ENCODE results near the gene GMCL2.
"Not testable (repeated sequence)": the region's sequence is repeated elsewhere in the genome, so short reads cannot be mapped to it uniquely, and the experiment has no call there.

The GMCL2 gene

DNA sequence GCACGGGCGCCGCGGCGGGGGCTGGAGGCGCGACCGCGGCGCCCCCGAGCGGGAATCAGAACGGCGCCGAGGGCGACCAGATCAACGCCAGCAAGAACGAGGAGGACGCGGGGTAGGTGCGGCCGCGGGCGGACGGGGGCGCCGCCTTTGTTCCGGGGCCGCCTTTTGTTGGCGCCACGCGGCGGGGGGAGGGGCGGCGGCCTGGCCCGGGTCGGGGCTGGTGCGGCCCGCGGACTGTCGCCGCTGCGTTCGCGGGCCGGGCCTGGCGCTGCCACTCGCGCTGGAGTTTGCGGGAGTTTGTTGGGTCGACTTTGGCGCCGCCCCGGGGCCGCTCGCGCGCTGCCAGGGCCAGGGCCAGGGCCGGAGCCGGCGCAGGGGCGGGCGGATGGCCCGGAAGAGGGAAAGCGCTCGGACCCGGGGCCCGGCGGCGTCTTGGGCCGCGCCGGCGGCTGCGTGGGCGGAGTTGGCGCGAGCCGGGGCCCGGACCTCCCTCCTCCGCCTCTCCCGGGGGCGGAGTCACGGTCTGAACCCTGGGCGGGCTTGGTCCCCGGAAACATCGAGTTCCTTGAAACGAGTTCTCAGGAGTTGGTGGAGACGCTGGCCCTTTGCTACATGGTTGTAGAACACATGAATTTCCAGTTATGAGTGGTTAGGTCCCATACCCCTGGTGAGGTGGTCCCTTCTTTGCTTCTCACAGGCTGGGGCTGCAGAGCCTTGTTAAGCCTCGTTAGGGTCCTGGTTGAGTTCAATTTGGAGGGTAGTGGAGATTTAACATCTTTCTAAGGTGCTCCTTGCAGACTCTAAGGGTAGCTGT, 18.0 kb upstream of the GMCL2 start:
- DNase-seq: peak; percentile 32

DNA sequence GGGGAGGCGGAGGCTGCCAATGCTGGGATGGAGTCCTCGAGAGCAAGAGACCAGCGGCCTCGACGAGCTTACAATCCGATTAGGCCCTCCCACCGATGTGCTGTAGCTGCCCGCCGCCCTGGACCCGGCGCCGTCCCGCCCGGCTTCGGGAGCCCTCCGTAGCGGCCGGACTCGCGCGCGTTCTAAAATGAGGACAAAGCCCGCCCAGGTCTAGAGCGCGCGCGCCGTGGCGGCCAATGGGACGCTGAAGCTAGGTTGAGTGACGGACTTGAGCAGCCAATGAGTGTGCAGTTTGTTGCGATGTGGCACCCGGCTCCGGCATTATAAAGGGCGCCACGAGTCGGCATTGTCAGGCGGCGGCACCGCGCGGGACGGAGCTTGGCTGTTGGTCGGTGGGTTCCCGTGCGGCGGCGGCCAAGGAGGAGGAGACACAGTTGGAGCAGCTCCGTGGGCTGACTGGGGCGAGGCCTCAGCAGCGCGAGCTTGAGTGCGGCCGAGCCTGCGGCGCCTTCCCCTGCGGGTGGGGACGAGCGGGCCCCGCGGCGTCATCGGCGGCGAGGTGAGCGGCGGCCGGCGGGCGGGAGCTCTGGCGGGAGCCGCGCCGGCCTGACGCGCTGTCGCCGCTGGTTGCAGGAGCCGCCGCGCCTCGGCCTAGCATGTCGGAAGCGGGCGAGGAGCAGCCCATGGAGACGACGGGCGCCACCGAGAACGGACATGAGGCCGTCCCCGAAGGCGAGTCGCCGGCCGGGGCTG, 17.2 kb upstream of the GMCL2 start, which contains the start of gene HNRNPAB:
Gene HNRNPAB, plus strand, starts transcription at position 352 of the 753 bp plus-strand sequence. Its CDS starts 305 bp downstream, at position 657.
- DNase-seq: peak; percentile 92

DNA sequence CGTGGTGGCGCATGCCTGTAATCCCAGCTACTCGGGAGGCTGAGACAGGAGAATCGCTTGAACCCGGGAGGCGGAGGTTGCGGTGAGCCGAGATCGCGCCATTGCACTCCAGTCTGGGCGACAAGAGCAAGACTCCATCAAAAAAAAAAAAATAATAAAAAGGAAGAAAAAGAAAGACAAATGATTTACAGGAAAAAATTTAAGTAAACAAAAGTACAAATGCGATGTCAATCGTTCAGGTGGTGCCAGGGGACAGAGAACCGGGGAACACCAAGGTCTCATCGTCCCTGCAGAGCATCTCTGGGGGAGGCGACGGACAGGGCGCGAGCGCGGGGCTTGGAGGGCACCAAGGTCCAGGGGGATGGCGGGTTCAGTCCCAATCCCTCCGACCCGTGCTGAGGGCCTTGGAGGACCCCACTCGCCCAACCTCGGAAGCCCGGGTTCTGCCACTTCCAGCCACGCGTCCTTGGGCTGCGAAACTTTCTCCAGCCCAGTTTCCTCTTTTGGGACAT, 16.6 kb upstream of the GMCL2 start:
- no peak for DNase-seq

DNA sequence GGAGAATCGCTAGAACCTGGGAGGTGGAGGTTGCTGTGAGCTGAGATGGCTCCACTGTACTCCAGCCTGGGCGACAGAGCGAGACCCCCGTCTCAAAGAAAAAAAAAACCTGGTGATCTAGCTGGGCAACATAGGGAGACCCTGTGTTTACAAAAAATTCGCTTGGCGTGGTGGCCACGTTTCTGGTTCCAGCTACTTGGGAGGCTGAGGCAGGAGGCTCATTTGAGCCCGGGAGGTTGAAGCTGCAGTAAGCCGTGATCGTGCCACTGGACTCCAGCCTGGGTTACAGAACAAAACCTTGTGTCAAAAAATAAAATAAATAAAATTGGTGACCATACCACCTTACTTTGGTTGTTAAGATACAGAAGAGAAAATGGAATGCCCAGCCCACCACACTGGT, 15.4 kb upstream of the GMCL2 start:
- no peak for DNase-seq

DNA sequence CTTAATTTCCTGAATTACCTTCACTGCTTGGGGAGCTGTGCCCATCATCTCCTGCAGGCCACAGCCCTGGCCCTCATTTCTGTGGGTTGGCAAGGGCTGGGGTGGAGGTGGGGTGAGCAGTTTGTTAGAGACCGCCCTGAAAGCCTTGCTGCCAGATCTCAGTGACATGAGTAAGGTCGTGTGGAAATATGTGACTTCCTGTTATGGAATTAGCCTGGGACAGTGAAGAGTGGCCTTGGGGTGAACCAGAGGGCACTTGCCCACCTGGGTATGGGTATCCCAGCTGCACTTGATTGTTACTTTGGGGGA, 14.7 kb upstream of the GMCL2 start:
- no peak for DNase-seq

DNA sequence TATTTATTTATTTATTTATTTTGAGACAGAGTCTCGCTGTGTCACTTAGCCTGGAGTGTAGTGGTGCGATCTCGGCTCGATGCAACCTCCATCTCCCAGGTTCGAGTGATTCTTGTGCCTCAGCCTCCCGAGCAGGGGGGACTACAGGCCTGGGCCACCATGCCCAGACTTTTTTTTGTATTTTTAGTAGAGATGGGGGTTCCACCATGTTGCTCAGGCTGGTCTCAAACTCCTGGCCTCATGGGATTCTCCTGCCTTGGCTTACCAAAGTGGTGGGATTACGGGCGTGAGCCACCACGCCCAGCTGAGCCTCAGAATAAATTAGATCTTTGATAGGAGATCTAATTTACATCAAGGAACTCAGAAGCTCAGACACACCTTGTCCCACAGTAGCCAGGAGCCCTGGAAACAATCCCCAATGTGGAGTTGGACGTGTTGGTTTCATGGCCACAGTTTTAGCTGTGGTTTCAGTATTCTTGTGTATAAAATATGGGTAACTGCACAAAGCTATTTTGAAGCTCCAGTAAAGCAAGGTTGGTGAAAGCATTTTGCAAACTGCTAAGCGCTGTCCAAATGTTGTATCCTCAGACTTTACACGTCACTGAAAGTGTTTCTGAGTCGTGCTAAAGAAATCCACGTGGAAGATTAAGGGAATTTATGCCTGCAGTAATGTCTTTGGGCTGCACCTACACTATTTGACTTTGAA, 14.2 kb upstream of the GMCL2 start:
- DNase-seq: no peak

DNA sequence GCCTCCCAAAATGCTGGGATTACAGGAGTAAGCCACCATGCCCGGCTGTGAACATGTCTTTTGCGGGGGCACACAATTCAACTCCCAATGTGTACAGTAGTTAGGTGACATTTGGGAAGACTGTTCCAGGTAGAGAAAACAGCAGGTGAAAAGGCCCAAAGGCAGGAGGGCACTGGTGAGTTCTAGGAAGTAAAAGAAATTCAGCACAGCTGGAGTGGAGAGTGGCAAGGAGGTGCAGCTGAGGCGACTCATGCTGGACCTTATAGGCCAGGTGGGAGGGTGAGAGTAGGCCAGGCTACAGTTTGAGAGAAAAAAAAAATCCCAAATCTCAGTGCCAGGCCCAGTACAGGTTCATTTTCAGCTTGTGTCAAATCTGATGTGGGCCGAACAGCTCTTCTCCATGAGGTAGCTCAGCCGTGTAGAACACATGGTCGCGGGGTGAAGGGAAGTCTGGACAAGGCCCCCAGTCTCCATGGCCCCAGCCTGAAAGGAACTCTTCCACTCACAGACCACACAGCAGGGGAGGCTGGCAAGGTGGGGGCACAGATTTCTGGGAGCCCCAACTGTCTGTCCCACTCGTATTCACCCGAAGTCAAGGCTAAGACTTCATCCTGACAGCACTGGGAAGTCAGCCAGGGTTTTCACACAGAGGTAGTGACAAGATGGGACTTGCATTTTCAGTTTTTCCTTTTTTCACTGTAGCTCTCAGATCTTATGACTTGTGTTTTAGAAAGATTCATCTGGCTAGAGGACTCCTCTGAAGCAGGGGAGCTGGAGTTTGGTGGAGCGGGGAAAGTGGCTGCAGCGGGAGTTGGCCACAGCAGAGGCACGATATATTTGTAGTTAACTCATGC, 12.6 kb upstream of the GMCL2 start:
- DNase-seq: no peak

DNA sequence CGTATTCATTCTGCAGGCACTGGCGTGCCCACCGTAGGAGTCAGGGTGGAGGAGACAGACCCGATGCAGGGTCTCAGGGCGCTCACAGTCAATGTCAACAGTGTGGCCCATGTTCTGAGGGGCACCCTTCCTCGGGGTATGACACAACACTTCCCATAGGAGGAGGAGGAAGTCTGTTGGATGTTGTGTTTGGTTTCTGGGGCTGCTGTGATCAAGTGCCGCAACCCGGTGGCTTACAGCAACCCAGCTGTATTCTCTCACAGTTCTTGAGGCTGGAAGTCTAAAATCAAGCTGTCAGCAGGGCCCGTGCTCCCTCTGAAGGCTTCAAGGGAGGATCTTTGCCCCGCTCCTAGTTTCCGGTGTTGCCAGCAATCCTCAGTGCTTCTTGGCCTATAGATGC, 11.5 kb upstream of the GMCL2 start:
- DNase-seq: no peak

DNA sequence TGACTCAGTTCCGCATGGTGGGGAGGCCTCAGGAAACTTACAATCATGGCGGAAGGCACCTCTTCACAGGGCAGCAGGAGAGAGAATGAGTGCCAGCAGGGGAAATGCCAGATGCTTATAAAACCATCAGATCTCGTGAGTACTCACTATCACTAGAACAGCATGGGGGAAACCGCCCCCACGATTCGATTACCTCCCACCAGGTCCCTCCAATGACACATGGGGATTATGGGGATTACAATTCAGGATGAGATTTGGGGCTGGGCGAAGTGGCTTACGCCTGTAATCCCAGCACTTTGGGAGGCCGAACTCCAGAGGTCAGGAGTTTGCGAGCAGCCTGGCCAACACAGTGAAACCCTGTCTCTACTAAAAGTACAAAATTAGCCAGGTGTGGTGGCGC, 11.0 kb upstream of the GMCL2 start:
- DNase-seq: not testable (repeated sequence)

DNA sequence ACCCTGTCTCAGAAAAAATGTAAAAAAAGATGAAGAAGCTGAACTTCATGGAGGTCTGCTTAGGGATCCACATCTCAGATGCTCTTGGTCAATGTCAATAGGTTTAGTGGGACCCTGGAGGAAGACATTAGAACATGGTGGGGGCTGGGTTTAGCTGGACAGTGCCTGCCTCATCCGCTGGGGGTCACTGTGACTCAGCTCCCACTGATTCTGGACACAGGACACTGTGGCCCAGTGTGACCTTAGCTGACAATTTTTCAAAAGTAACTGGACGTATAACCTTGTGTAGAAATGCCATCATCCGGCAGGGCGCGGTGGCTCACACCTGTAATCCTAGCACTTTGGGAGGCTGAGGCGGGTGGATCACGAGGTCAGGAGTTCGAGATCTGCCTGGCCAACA, 9.8 kb upstream of the GMCL2 start:
- no peak for DNase-seq

DNA sequence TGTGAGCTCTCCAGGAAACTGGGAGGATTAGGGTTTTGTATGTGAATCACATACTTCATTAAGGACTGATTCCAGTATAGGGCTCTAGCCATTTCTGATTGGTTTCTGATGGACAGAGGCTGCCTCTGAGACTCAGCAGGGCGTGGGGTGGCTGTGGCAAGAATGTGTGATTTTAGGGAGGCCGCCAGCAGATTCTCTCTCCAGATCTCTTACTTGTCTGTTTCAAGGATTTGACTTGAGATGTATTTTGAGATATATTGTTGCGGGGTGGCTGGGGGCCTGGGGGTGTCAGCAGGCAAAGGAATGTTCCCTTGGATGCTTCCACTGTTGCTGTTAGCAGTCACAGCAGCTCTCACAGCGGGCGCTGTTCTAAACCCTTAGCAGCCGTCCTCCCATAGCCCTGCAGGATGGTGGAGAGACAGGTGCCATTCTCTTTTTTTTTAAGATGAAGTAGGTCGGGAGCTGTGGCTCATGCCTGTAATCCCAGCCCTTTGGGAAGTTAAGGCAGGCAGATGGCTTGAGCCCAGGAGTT, 9.2 kb upstream of the GMCL2 start:
- DNase-seq: no peak

DNA sequence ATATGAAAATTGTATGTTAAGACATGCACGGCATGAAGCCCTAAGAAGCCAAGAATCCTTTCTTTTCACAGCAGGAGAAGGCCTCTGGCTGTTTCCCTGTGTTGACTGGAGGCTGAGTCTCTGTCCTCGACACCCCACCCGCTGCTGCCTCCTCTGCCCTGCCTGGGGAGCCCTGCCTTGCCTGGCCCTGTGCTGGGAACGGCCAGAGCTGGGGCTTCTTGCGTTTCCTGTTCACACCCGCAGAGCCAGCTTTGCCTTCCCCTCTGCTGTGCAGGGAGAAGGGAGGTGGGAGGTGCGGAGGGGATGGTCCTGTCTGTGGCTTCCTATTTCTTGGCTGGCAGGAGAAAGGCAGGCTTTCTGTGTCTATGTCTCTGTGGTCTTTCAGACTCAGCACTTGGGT, 6.9 kb upstream of the GMCL2 start:
- peak; percentile 83 for DNase-seq

DNA sequence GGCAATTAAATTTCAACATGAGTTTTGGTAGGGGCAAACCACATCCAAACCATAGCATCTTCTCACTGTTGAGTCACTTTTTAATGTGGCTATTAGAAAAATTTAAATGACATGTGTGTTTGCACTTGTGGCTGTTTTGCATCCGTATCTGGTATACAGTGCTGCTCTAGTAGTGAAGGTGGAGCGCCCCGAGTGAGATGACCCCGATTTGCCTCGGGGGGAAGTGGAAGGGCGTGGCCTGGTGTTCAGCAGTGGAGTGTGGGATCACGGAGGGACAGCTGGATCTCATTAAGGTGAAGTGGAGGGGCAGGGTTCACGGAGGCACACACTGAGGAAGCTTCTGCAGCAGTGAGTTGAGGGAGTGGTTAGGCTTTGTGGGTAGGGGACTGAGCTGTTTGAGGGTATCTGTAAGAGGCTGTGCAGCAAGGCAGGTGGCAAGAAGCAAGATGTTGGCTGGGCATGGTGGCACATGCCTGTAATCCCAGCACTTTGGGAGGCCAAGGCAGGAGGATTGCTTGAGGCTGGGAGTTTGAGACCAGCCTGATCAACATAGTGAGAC, 6.2 kb upstream of the GMCL2 start:
- DNase-seq: no peak

DNA sequence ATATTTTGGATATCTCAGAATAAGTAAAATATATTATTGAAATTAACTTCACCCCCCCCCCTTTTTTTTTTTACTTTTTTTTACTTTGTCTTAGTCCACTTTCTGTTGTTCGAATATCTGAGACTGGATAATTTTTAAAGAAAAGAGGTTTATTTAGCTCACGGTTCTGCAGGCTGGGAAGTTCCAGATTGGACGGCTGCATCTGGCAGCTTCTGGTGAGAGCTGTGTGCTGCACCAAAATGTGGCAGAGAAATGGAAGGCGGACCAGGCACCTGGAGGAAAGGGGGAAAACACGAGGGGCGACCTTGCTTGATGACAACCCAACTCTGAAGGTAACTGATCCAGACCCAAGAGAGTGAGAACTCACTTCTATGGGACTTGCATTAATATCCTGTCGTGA, 5.6 kb upstream of the GMCL2 start:
- DNase-seq: no peak

DNA sequence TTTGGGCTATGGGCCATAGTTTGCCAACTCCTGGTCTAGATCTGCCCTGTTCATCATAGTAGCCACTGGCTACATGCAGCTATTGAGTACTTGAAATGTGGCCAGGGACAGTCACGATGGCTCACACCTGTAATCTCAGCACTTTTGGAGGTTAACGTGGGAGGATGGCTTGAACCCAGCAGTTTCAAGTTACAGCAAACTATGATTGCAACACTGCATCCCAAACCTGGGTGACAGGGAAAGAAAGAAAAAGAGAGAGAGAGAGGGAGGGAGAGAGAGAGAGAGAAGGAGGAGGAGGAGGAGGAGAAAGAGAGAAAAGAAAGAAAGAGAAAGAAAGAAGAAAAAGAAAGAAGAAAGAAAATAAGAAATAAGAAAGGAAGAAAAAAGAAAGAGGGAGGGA, 5.1 kb upstream of the GMCL2 start:
- no peak for DNase-seq

DNA sequence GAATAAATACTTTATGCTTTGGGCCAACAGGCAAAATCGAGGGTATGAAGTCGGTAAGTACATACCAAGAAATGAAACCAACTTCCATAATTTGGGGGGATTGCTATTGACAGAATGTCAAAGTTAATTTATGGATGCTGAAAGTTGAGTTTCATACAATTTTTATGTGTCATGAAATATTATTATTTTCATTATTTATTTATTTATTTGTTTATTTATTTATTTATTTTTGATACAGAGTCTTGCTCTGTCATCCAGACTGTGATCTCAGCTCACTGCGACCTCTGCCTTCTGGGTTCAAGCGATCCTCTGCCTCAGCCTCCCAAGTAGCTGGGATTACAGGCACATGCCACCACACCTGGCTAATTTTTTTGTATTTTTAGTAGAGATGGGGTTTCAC, 4.5 kb upstream of the GMCL2 start:
- DNase-seq: no peak

DNA sequence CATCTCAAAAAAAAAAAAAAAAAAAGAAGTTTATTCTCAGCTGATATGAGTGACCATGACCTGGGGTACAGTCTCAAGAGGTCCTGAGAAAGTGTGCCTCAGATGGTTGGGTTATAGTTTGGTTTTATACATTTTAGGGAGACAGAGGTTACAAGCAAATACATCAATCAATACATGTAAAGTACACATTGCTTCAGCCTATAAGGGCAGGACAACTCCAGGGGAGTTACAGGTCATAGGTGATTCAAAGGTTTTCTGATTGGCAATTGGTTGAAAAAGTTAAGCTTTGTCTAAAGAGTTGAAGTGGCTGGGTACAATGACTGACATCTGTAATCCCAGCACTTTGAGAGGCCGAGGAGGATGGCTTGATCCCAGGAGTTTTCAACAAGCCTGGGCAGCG, 2.3 kb upstream of the GMCL2 start:
- DNase-seq: no peak

DNA sequence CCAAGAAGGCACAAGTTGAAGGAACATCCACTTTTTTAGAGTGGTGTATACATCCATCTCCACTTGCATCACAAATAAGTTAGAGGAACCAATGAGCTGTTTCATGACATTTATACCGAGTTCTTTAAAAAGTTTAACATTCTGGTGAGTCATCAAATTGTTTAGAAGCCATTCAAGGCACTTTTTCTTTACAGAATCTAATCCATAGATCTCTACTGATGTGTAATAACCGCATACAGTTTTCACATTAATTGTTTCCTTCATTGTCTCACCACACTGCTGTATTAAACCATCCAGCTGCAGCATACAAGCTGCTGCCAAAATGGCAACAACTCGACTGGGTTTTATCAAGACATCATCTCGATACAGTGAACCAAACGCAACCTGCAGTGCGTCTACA, 744 bp downstream of the GMCL2 start:
- DNase-seq: no peak

DNA sequence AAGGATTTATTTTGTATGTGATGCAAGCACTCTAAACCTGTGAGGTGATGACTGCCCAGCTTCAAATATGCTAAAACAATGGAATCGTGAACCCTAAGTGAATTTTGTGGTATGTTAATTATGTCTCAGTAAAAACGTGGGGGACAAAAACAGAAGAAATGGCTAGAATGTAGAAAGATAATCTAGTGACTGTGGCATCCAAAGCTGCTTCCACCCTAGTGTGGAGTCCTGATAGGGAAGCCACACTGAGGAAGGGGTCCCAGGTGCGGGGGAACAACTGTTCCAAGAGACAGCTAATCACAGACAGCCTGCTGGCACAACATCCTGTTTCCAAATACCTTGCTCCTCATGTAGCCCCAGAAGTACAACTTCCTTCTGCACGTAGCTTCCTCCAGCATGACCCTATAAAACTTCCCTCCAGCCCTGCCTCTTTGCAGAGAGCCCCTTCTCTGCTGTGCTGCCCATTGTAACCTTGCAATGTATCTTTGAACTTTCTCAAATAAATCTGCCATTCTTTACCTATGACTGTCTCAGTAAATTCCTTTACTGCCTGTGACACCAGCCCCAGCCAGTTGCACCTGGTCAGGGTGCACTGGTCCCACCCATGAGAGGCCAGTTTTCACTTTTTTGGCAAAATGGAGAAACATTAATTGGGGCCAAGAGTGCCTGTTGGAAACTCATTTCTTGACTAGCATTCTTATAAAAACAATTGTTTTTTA, 4.9 kb downstream of the GMCL2 start:
- peak; percentile 90 for DNase-seq

DNA sequence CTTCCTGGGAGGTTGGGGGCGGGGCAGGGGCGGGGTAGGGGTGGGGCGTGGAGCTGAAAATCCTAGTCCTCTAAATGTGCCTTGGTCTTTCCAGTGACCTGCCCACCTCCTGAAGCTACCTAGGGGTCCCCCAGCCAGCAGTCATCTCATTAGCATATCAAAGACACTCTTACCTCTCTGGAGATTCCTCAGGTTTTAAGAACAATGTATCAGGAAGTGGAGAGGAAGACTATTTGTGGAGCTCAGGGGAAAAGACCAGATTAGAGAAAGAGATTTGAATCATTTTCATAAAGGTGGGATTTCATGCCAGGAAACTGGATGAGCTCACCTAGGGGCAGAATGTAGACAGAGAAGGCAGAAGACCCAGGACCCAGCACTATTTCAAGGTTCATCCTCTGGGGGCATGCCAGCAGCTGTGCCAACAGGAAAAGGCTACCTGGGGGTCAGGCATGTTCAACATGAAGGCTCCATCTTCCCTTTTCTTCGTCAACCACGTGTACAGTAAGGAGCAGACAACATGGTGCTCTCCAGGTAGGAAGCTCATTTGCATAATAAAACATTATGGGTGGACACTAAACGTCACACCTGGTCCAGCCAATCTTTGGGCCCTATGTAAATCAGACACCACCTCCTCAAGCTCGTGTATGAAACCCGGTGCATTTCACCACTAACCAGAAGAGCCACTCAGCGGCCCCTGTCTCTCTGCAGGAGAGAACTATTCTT, 6.9 kb downstream of the GMCL2 start:
- DNase-seq: no peak

DNA sequence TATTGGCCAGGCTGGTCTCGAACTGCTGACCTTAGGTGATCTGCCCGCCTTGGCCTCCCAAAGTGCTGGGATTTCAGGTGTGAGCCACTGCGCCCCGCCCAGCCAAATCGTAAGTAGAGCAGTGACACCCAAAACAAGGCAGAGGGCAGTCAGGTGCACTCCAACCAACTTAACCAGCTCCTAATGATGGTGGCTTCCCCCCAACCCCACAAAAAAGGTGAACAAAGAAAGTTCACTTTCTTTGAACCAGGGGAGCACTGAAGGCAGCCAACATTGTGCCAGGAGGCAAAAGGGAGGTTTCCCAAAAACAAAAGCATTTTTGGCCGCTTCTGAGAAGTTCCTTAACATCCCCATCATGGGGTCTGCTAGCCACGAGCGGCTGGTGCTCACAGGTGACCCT, 9.6 kb downstream of the GMCL2 start:
- no peak for DNase-seq

Measured in GDM1 (cell line).